ENCODE results near the gene PINK1.

The PINK1 gene

DNA sequence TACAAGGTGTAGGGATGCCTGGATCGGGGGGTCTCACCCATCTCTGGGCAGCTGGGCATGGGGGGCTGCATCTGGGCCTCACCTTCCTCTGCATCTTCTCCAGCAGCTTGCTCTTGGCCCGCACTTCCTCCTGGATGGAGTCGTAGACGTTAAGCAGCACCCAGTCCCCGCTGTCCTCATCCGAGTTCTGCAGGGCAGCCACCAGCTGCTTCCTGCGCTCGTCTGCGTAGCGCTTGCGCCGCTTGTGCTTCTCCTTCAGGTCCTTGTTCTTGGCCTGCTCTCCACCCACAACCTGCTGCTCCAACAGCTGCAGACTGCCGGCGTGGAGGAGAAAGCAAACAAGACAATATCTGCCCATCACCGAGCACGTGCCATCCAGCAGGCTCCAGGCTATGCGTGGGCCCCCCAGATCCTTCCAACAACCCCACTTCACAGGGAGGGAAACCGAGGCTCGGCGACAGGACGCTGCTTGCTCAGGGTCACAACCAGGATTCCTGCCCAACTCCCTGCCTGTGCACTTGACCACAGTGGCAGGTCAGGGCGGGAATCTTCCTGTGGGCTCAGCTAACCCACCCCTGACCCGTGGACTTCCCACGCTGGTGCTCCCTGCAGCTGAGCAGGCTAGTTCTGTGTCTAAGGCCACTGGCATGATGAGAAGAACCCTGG, 49.4 kb downstream of the PINK1 start:
- DNase-seq (ENCODE audit: low read depth) = no peak

- no peak for DNase-seq (ENCODE audit: low read depth)
These were observed 50.4 kb downstream of the PINK1 start for GRCh38 chr1:20683614-20684013.

DNA sequence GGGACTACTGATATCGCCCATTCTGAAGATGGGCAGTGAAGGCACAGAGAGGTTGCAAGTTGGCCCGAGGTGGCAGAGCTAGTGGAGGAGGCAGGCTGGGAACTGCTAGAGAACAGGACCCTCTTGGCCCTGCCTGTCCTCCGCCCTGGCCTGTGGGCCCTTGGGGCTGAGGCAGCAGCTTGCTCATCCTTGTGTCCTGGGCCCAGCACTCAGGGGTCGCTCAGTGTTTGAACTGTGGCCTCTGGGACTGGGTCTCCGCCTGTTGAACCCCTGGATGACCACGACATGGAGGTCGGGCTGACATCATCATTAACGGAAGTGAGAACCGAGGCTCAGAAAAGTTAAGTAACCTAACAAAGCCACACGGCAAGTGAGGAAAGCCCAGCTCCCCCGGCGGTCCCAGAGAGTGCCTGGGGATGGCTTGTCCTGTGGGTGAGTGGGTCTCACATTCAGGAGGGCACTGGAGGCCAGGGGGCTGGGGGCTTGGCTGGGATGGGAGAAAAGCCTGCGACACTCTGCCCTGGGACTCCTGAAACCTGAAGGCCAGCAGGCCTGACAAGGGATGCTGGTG, 50.9 kb downstream of the PINK1 start:
- DNase-seq (ENCODE audit: low read depth) = no peak

GRCh38 chr1:20684651-20685050, 51.4 kb downstream of the PINK1 start:
- no peak for DNase-seq (ENCODE audit: low read depth)

DNA sequence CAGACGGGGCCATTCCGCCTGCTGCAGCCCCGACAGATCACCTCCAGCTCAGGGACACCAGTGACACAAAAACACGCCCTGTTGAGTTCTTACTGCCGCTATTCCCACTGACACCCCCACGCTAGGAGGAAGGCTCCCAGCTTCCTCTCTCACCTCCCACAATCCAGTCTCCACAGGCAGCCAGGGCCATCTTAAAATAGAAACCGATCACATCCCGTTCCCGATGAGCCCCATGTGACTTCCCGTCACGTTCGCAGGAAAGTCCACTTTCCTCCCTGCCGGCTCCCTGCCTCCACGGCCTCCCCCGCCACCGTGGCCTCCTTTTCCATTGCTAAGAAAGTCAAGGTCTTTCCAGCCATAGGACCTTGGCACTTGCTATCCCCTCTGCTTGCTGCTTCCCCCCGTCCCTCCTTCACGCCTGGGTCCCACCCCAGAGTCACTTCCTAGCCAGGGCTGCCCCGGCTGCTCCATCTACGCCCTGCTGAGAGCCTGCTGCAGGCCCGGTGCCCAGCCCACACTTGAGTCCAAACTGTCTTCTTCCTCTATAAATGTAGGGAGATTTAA, 51.9 kb downstream of the PINK1 start:
- DNase-seq (ENCODE audit: low read depth) = no peak

DNA sequence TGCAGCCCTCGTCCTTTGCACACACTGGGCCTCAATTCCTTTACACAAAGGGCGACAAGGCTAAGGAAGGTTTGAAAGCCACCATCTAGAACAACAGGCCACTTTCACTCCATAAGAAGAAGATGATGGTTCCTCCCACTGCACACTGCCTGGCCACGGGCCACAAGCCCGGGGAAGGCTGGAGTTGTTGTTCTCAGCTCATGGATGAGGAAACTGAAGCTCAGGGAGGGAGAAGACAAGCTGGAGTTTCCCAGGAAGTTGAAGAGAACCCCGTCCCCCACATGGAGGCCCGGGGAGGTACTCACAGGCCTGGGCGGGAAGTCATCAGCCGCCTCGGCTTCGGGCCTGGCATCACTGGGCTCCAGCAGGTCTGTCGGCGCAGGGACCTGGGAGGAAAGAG, 52.5 kb downstream of the PINK1 start:
- no peak for DNase-seq (ENCODE audit: low read depth)

DNA sequence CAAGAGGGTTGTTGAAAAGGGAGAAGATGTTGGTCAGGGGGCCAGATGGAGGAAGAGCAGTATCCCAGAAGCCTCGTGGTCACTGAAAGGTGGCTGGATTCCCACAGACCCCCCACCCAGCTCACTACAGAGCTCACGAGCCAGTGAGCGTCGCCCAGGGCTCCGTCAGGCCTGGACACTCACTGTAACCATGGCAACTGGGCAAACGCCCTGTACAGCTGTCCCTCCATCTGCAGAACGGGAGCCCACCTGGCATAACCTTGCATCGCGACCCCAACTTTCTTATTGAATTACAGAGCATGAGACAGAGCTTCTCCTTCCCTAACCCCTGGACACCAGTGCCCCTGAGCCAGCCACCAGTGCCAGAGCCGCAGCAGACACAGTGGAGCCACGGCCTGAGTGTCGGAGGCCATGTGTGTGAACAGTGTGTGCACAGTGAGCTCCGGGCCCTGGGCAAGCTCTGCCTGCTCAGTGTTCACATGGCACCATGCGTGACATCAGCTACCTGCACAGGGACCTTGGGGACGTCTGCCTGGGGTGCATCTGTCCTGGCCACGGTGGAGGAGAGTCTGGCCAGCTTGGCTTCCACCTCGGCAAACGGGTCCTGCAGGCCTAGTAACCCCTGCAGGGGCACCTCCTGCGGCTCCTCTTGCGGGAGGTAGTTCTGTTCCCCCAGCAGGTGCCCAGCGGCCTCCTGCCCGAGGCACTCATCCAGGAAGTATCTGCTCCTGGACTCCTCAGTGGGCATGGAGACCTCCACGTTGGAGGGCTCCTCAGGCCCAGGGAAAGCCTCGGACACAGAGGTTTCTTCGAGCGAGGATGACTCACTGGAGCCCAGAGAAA, 53.8 kb downstream of the PINK1 start:
- DNase-seq (ENCODE audit: low read depth) = no peak

GRCh38 chr1:20689645-20690056, 56.4 kb downstream of the PINK1 start:
- no peak for DNase-seq (ENCODE audit: low read depth)

DNA sequence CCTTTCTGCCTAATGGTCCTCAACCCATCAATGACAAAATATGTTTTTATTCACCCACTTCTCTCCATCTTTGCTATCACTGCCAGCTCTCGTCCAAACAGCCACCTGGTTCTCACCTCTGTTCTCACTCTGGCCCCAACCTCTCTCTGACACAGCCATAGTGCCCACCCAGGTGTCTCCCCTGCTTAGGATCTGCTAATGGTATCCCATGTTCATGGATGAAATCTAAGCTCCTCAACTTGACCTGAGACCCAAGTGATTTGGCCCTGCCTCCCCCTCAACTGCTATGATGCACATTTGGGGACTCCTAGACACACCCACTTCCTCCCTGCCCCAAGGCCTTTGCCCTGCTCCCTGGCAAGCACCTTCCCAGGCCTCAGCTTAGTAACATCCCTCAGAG, 58.6 kb downstream of the PINK1 start:
- DNase-seq (ENCODE audit: low read depth) = no peak

GRCh38 chr1:20693623-20694022, 60.4 kb downstream of the PINK1 start:
- no peak for DNase-seq (ENCODE audit: low read depth)

GRCh38 chr1:20695515-20695914, 62.3 kb downstream of the PINK1 start:
- DNase-seq (ENCODE audit: low read depth) = no peak

DNA sequence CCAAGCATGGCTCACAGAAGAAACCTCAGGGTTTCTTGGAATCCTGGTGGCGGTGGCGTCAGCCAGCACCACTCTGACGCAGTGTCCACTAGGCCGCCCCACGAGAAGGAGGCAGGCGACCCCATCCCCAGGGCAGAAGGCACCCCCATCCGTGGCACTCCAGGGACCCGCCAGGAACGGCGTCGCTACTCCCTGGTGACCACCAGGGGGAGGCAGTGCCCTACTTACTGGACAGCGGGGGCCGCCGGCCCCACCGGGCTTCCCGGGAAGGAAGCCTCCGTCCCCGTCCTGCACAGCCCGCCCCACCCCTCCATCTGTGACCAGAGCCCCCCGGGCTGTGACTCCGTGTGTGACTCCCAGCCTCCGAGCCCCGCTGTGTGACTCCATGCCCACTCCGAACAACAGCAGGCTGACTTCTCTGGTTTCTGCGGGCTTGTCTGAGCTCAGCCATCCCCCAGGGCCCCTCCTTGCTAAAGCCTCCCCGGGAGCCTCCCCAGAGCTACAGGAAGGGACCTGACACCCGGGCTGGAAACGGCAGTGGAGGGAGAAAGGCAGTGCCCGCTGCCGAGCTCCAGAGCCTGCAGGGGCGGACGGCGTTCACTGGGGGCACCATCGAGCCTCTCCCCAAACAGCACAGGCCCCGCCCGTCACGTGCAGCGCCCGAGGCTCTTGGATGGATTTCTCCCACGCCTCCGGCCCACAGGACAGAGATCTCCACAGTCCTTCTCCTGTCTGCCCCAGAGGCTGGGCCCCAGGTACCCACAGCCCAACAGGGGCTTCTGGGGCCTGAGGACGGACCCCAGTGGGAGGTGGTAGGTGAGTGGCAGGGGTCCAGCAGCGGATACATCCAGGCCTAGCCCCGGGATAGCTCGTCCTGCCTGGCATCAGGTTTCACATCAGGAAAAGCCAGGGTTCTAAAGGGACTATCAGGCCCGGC, 63.4 kb downstream of the PINK1 start:
- peak; percentile 88 for DNase-seq (ENCODE audit: low read depth)

GRCh38 chr1:20697563-20697962, 64.3 kb downstream of the PINK1 start:
- no peak for DNase-seq (ENCODE audit: low read depth)

DNA sequence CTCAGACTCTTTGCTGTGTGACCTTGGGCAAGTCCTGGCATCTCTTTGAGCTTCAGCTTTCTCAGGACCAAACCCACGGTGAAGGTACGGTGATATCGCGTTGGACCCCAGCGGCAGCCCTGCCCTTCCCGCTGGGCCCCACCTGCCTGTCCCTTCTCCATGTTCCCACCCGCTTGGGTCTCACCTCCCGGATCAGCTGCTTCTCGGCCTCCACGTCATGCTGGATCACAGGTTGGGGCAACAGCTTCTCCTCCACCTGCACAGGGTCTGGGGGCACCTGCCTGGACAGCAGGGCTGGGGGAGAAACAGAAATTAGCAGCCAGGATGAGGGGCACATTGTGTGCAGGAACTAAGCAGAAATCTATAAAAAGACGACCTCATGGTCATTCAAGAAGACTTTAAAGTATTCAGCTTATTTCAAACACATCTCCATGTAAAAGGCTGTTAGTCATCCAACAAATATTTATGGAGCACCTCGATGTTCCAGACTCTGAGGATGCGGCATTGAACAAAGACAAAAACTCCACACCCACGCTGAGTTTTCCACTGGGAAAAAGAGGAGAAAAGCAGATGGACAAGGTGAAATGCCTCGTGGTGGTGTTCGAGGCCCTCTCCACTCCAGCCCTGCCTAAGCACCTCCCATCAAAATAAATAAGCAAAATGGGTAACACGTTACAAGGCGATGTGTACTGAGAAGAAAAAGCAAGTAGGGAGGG, 65.1 kb downstream of the PINK1 start:
- DNase-seq (ENCODE audit: low read depth) = no peak

GRCh38 chr1:20699558-20699957, 66.3 kb downstream of the PINK1 start:
- no peak for DNase-seq (ENCODE audit: low read depth)

DNA sequence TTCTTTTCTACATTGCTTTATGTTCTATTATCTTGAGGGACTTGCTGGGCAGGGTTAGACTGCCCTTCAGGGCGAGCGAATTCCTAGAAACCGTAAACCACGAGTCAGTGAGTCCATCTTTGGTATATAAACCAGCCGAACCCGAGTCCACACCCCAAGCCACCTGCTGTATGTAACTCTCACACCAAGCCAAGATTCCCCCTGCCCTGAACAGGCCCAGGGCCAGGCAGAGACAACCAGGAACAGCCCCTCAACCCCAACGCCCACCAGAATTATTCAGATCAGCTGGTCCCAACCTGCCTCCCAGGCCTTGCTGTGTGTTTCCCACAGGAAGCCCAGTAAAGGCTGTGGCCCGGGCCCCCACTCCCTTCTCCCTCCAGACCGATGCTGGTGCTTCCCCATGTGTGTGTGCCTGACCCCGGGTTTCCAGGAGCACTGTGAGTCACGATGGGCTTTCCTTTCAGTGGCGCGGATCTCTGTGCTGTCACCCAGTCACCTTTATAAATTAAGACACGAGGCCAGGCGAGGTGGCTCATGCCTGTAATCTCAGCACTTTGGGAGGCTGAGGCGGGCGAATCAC, 67.5 kb downstream of the PINK1 start:
- DNase-seq (ENCODE audit: low read depth) = no peak

Data from fibroblast of the conjunctiva (primary cell).